Esophagus squamous epithelium (tissue), 5 donors: ENCODE results near the gene SLC44A1. TPM values are rescaled to one million over a fixed set of nuclear protein-coding genes. Genes with fewer than 3 reads are reported as not detected.
A peak's percentile ranks its signal among the peaks of the same experiment; 100 is the strongest.

Source experiments
- DNase-seq: peaks from one replicate; lab custom pipeline; 2025; lab: John Stamatoyannopoulos, UW
- H3K27ac ChIP-seq, 4 donors: fragments of 200-600 bp; sonication (generic); one replicate each; pipeline ENCODE4 v1.5.1; 2016 to 2019; ENCODE audit warnings: mild to moderate bottlenecking in 1 of 4
- H3K27me3 ChIP-seq, 4 donors: fragments of 200-600 bp; sonication (generic); 1 replicate in 3 of 4; 2 replicates in 1 of 4; pipeline versions ENCODE4 v1.5.1 to v1.6.0; 2017 to 2021; ENCODE audit warnings: antibody characterized with exemption in 1 of 4
- H3K36me3 ChIP-seq, 3 donors: fragments of 200-600 bp; sonication (generic); one replicate each; pipeline ENCODE4 v1.5.1; 2016 to 2019
- H3K4me1 ChIP-seq, 3 donors: fragments of 200-600 bp; sonication (generic); one replicate each; pipeline ENCODE4 v1.5.1; 2017 to 2019
- H3K4me3 ChIP-seq, 4 donors: fragments of 200-600 bp; sonication (generic); 1 replicate in 3 of 4; 2 replicates in 1 of 4; pipeline ENCODE4 v1.5.1; 2016 to 2019; ENCODE audit warnings: mild to moderate bottlenecking in 2 of 4, moderate library complexity in 1 of 4
- H3K9me3 ChIP-seq, 3 donors: fragments of 200-600 bp; sonication (generic); one replicate each; pipeline ENCODE4 v1.5.1; 2016 to 2019
- POLR2A ChIP-seq, 4 donors: fragments of 450-650 bp; IDR thresholded peaks; one replicate each; pipeline ENCODE4 v1.6.1; 2017; ENCODE audit warnings: antibody characterized with exemption in 4 of 4, mild to moderate bottlenecking in 4 of 4, moderate library complexity in 3 of 4
- WGBS, 2 donors: methylation state at CpG; one replicate each; pipeline ENCODE4 v1.1.5; 2018; 5-methylcytosine and 5-hydroxymethylcytosine counted together
- intact Hi-C: fragments of 100-400 bp; cut with DNase I; formaldehyde crosslinking; loops from one replicate; pipeline ENCODE4 v1.15.0; 2022
- total RNA-seq, 4 donors: library from RNA; depleted of rRNA; stranded (reverse); fragments of >200 nt; gene quantifications; one replicate each; pipeline ENCODE4 v1.1.0, GENCODE V29; 2016
- TF ChIP-seq, protein P1 (sequence below), 6 experiments: fragments of 450-650 bp in 4 of 6; fragments of 200-600 bp in 2 of 6; sonication (generic) in 2 of 6; IDR thresholded peaks; one replicate each; pipeline ENCODE4 v1.5.1; 2016 to 2019; ENCODE audit warnings: antibody characterized with exemption in 6 of 6, mild to moderate bottlenecking in 4 of 6, moderate library complexity in 4 of 6
- donor health status: DM: yes; HTN: yes; CAD: no.

Gene SLC44A1
- total RNA-seq, 4 donors from 2014 or later, result 19.9 to 52.9 (median 37.8) TPM

DNA sequence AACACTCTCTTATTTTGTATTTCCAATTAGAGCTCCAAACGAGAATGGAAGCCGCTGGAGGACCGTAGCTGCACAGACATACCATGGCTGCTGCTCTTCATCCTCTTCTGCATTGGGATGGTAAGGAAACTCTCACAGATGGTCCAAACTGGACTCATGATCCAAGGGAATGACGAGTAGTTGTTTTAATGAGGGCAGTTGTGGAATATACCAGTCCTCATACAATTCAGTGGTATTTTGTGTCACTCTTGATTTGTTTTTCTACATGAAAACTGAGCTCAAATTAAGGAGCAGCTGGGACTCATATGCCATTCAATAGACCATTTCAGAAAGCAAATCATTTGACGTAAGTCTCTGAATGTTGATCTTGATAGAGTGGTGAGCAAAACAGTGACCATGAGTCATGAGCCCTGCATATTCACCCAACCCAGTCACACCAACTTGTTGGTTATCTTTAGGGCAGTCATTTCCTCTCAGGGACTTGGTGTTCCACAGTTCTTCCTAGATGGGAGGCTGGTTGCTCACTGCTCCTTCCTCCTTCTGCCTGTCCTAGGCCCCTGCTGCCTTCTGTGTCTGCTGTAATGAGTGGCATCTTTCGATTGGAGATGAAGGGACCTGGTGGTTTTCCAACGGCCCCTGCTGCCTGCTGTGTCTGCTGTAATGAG, 54.9 kb downstream of the SLC44A1 start:
- H3K9me3 ChIP-seq, result no peaks in the 10 kb centered on the region
- H3K4me3 ChIP-seq, result no peak overlapping the region
- 85 to 86% methylated on average over 5 to 7 of the region's 7 CpGs for WGBS, 2 donors
- H3K36me3 ChIP-seq, result peaks cover 0 to 40% (median 0%) of the 10 kb centered on the region in 3 donors
- peak overlapping the region in 3 of 4 donors; percentile 18 to 49 (median 42) for H3K27ac ChIP-seq
- intact Hi-C loops, result no loop called here
- peaks cover 4 to 22% (median 8%) of the 10 kb centered on the region in 3 donors for H3K4me1 ChIP-seq
- TF ChIP-seq, protein P1, sequence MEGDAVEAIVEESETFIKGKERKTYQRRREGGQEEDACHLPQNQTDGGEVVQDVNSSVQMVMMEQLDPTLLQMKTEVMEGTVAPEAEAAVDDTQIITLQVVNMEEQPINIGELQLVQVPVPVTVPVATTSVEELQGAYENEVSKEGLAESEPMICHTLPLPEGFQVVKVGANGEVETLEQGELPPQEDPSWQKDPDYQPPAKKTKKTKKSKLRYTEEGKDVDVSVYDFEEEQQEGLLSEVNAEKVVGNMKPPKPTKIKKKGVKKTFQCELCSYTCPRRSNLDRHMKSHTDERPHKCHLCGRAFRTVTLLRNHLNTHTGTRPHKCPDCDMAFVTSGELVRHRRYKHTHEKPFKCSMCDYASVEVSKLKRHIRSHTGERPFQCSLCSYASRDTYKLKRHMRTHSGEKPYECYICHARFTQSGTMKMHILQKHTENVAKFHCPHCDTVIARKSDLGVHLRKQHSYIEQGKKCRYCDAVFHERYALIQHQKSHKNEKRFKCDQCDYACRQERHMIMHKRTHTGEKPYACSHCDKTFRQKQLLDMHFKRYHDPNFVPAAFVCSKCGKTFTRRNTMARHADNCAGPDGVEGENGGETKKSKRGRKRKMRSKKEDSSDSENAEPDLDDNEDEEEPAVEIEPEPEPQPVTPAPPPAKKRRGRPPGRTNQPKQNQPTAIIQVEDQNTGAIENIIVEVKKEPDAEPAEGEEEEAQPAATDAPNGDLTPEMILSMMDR (IDR thresholded peaks at IDR 0.05), result no peak
- TF ChIP-seq POLR2A (IDR thresholded peaks at IDR 0.05), result no peak
- no peak for DNase-seq
- no peaks in the 10 kb centered on the region for H3K27me3 ChIP-seq

DNA sequence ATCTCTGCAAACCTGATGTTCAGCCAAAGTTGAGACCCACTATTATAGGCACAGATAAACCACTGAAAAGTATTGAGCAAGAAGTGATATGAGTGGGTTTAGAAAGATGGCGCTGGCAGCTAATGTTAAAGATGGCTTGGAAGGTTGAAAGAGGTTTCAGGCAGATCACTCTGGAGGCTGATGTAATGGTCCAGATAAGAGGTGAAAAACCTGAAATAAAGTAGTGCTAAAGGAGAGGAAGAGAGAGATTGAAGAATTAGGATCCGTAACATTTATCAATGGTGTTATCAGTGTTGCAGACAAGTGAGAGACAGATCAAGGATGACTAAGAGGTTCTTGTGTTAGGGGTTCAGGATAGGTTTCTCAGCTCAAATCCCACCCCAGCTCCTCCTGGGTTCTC, 58.3 kb downstream of the SLC44A1 start:
- no peaks in the 10 kb centered on the region for H3K9me3 ChIP-seq
- peaks cover 0 to 2% (median under 1%) of the 10 kb centered on the region in 3 donors for H3K4me1 ChIP-seq
- peaks cover 0 to 40% (median 0%) of the 10 kb centered on the region in 3 donors for H3K36me3 ChIP-seq
- intact Hi-C loops, result no loop called here
- no peak for DNase-seq
- 94 to 97% methylated on average over 2 of the region's 2 CpGs for WGBS, 2 donors
- no peak overlapping the region for H3K4me3 ChIP-seq
- H3K27ac ChIP-seq, result no peak overlapping the region
- no peak for TF ChIP-seq POLR2A (IDR thresholded peaks at IDR 0.05)
- TF ChIP-seq, protein P1 (IDR thresholded peaks at IDR 0.05), result no peak
- H3K27me3 ChIP-seq, result no peaks in the 10 kb centered on the region

DNA sequence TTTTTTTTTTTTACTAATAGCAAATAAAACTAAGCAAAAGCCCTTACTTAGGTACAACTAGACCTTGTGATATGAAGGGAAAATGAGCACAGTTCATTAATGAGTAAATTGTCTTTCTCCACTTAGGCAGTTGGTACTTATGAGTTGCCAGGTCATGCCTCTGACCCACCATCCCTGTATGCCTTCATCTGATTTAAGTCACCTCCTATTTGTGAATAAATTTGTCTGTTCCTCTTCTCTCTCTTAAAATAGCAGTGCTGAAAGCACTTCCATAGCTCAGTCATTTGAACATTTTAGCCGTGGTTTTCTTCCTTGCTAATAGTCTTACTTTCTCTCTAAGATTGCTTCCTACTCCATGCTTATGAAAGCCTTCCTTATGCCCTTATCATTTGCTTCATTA, 61.4 kb downstream of the SLC44A1 start:
- H3K4me3 ChIP-seq, result no peak overlapping the region
- intact Hi-C loops, result no loop called here
- H3K27ac ChIP-seq, result no peak overlapping the region
- H3K9me3 ChIP-seq, result no peaks in the 10 kb centered on the region
- no peaks in the 10 kb centered on the region for H3K4me1 ChIP-seq
- WGBS, 2 donors, result 65 to 75% methylated on average over 1 of the region's 1 CpG
- no peak for DNase-seq
- TF ChIP-seq, protein P1 (IDR thresholded peaks at IDR 0.05), result no peak
- TF ChIP-seq POLR2A (IDR thresholded peaks at IDR 0.05), result no peak
- peaks cover 0 to 21% (median 0%) of the 10 kb centered on the region in 3 donors for H3K36me3 ChIP-seq
- no peaks in the 10 kb centered on the region for H3K27me3 ChIP-seq

DNA sequence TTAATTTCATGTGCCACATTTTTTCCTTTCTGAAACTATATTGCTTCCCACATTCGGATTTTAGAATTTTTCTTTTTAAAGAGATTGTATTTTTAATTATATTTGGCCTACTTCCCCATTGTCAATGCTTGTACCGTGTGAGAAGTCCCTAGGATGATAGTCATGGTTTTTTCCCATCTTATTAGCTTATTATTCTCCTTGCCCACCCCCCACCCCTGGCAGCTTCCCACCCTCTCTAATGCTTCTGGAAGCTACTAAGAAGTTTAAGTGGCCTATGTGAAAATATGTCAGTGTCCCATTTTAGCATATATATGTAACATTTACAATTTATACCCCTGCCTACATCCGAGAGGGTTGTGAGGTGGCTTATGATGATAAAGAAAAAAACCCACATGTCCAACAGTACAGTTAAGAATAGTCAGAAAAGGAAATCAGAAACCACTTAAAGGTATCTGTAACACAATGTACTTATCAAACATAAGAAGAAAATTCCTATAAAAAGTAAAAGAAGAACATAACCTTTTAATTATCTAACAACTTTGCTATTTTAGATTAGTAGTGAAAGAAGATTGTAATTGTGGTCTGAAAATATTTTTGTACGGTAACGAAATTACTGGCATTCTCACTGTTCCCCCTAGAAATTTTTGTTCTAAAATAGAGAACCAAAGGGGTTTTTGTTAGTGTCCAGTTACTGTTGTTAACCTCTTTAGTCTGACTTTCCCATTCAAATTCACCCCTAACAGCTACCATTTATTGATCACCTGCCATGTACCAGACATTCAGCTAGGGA, 62.1 kb downstream of the SLC44A1 start:
- H3K4me3 ChIP-seq, result no peak overlapping the region
- no peaks in the 10 kb centered on the region for H3K4me1 ChIP-seq
- WGBS, 2 donors, result 78 to 84% methylated on average over 5 of the region's 5 CpGs
- no peaks in the 10 kb centered on the region for H3K9me3 ChIP-seq
- no peak for TF ChIP-seq POLR2A (IDR thresholded peaks at IDR 0.05)
- TF ChIP-seq, protein P1 (IDR thresholded peaks at IDR 0.05), result no peak
- H3K27me3 ChIP-seq, result no peaks in the 10 kb centered on the region
- intact Hi-C loops, result no loop called here
- no peak for DNase-seq
- H3K36me3 ChIP-seq, result peaks cover 0 to 16% (median 0%) of the 10 kb centered on the region in 3 donors
- no peak overlapping the region for H3K27ac ChIP-seq

- Histone ChIP-seq H3K4me3 (no peak overlapping the region), H3K27ac (no peak overlapping the region), H3K36me3 (peaks cover 0 to 14% (median 0%) of the 10 kb centered on the region in 3 donors), H3K27me3 (no peaks in the 10 kb centered on the region), H3K9me3 (no peaks in the 10 kb centered on the region), H3K4me1 (no peaks in the 10 kb centered on the region)
- TF ChIP-seq, protein P1 (IDR thresholded peaks at IDR 0.05), result no peak
- no peak for TF ChIP-seq POLR2A (IDR thresholded peaks at IDR 0.05)
- WGBS, 2 donors, result 88 to 94% methylated on average over 2 of the region's 2 CpGs
- intact Hi-C loops, result no loop called here
- DNase-seq, result no peak
These were observed 63.2 kb downstream of the SLC44A1 start for GRCh38 chr9:105307591-105308130.
